Activated B cell treated with CpG ODN at 0.5 μM for 24 hours (primary cell): ENCODE data around the gene USP24. TPM values are rescaled to one million over a fixed set of nuclear protein-coding genes. Genes with fewer than 3 reads are reported as not detected.

Source experiments
- ATAC-seq: fragments of 200-7000 bp; cut with Tn5 transposase; one replicate; pipeline ENCODE4 v1.10.0; 2021; ENCODE audit warnings: low read depth, mild to moderate bottlenecking, moderate library complexity
- CTCF ChIA-PET: fragments of 350-600 bp; sonication (Branson Sonifier 250); formaldehyde crosslinking; loops from one replicate; lab custom pipeline; 2021; ENCODE audit warnings: antibody characterized with exemption; lab: Charles Lee
- POLR2A ChIA-PET: fragments of 350-600 bp; sonication (Branson Sonifier 250); formaldehyde crosslinking; loops from one replicate; lab custom pipeline; 2021; ENCODE audit warnings: antibody characterized with exemption; lab: Charles Lee
- DNase-seq: peaks from one replicate; pipeline ENCODE4 v3.0.0; 2022
- H3K27ac Mint-ChIP-seq: one replicate; pipeline ENCODE4 v1.8.0; 2020; ENCODE audit warnings: mixed read lengths
- H3K27me3 Mint-ChIP-seq: one replicate; pipeline ENCODE4 v1.8.0; 2021; ENCODE audit warnings: mixed read lengths
- H3K36me3 Mint-ChIP-seq: one replicate; pipeline ENCODE4 v1.8.0; 2021; ENCODE audit warnings: low read depth, mixed read lengths
- H3K4me1 Mint-ChIP-seq: one replicate; pipeline ENCODE4 v1.8.0; 2021; ENCODE audit warnings: mixed read lengths
- H3K4me3 Mint-ChIP-seq: one replicate; pipeline ENCODE4 v1.8.0; 2020; ENCODE audit warnings: mild to moderate bottlenecking, mixed read lengths
- H3K9me3 Mint-ChIP-seq: one replicate; pipeline ENCODE4 v1.8.0; 2020; ENCODE audit warnings: mixed read lengths
- CTCF ChIP-seq: fragments of 200-600 bp; IDR thresholded peaks from one replicate; pipeline ENCODE4 v1.8.0; 2022; ENCODE audit warnings: antibody characterized with exemption, mild to moderate bottlenecking
- intact Hi-C: fragments of 100-400 bp; cut with micrococcal nuclease; formaldehyde crosslinking; loops from one replicate; pipeline ENCODE4 v1.15.1; 2024
- total RNA-seq: library from RNA; stranded (reverse); gene quantifications from 2 replicates; pipeline ENCODE4 v1.2.3, GENCODE V29; 2022

USP24 gene
- total RNA-seq, 1 donor from 2014 or later: 91.4 TPM

- Mint-ChIP-seq H3K27me3 (no peaks in the 10 kb centered on the region), H3K9me3 (no peaks in the 10 kb centered on the region), H3K27ac (no peak overlapping the region), H3K4me1 (no peaks in the 10 kb centered on the region), H3K4me3 (no peak overlapping the region), H3K36me3 (peaks cover 70% of the 10 kb centered on the region)
- no peak for TF ChIP-seq CTCF
- ChIA-PET POLR2A (no interaction called here), CTCF (interaction anchor here (0.9 to 2.1 kb wide), 2 partner anchors 18 to 118 kb away, joined by 3 to 7 read pairs; no protein-coding TSS in a partner anchor)
- DNase-seq: no peak
- no peak for ATAC-seq
- intact Hi-C loops: no loop called here
These were observed 55.6 kb downstream of the USP24 start for GRCh38 chr1:55159571-55159970.

GRCh38 chr1:55156608-55157007 is 58.6 kb downstream of the USP24 start:
- TF ChIP-seq CTCF: no peak
- POLR2A ChIA-PET: no interaction called here
- peaks cover 7% of the 10 kb centered on the region for H3K4me1 Mint-ChIP-seq

DNA sequence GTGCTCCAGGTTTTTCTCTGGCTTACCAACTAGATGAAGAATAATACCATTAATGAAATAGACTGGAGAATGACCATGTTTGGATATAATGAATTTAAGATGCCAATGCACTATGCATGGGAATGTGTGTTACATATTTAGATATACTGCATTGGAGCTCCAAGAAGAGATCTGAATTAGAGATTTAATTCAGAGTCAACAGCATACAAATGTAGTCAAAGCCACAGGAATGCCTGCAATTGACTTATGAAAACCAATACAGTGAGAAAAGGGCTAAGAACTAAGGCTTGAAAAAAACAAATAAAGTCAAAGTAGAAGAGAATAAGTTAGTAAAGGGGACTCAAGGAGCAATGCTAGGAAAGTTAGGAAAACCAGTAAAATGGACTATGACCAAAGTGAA is 59.1 kb downstream of the USP24 start:
- Mint-ChIP-seq H3K27ac (peak overlapping the region; percentile 13), H3K36me3 (peaks cover 80% of the 10 kb centered on the region), H3K27me3 (no peaks in the 10 kb centered on the region), H3K4me3 (no peak overlapping the region), H3K9me3 (no peaks in the 10 kb centered on the region), H3K4me1 (peaks cover 12% of the 10 kb centered on the region)
- CTCF ChIA-PET: interaction anchor here (1.4 kb wide), 1 partner anchor 121 kb away, joined by 3 read pairs; no protein-coding TSS in a partner anchor
- POLR2A ChIA-PET: no interaction called here
- intact Hi-C loops: no loop called here
- DNase-seq (no peak), ATAC-seq (no peak)
- TF ChIP-seq CTCF: no peak

More at GRCh38 chr1:55156608-55157007, 58.6 kb downstream of the USP24 start:
- H3K27ac Mint-ChIP-seq: no peak overlapping the region
- DNase-seq (no peak), ATAC-seq (no peak)
- intact Hi-C loops: no loop called here
- CTCF ChIA-PET: interaction anchor here (1.4 kb wide), 1 partner anchor 121 kb away, joined by 3 read pairs; no protein-coding TSS in a partner anchor
- H3K27me3 Mint-ChIP-seq: no peaks in the 10 kb centered on the region
- H3K9me3 Mint-ChIP-seq: no peaks in the 10 kb centered on the region
- H3K4me3 Mint-ChIP-seq: no peak overlapping the region
- H3K36me3 Mint-ChIP-seq: peaks cover 78% of the 10 kb centered on the region

- ChIA-PET POLR2A (no interaction called here), CTCF (interaction anchor here (1.4 kb wide), 1 partner anchor 122 kb away, joined by 3 read pairs; no protein-coding TSS in a partner anchor)
- Mint-ChIP-seq H3K27ac (no peak overlapping the region), H3K27me3 (no peaks in the 10 kb centered on the region), H3K36me3 (peaks cover 84% of the 10 kb centered on the region), H3K4me3 (no peak overlapping the region), H3K9me3 (no peaks in the 10 kb centered on the region), H3K4me1 (peaks cover 18% of the 10 kb centered on the region)
- no peak for TF ChIP-seq CTCF
- ATAC-seq (no peak), DNase-seq (no peak)
- intact Hi-C loops: no loop called here
These were observed 59.6 kb downstream of the USP24 start for GRCh38 chr1:55155522-55155921.

DNA sequence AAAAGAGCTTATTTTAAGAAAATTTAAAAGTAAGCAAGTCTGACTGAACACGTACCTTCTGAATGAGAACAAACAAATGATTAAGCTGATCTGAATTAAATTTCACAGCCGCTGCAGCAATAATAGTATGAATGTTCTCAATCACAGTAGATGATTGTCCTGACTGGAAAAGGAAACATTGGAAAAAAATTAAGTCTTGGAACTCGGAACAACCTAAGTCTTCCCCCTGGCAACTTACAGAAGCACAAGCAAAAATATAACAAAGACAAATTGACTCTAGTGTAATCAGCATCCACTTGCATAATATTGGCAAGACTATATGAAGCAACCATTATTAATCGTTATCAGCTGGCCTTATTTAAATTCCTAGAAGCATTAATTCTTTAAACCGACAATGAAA is 60.5 kb downstream of the USP24 start:
- no peaks in the 10 kb centered on the region for H3K27me3 Mint-ChIP-seq
- POLR2A ChIA-PET: no interaction called here

More for the DNA sequence above, 60.5 kb downstream of the USP24 start:
- intact Hi-C loops: no loop called here
- H3K4me1 Mint-ChIP-seq: peaks cover 18% of the 10 kb centered on the region
- H3K27ac Mint-ChIP-seq: no peak overlapping the region
- no peak for TF ChIP-seq CTCF
- DNase-seq (no peak), ATAC-seq (no peak)
- no peaks in the 10 kb centered on the region for H3K9me3 Mint-ChIP-seq
- peaks cover 79% of the 10 kb centered on the region for H3K36me3 Mint-ChIP-seq
- H3K4me3 Mint-ChIP-seq: no peak overlapping the region
- CTCF ChIA-PET: interaction anchor here (1.2 to 1.6 kb wide), 2 partner anchors 15 to 123 kb away, joined by 3 to 7 read pairs; no protein-coding TSS in a partner anchor
